ENCODE results near the gene EFCAB5. TPM values are rescaled to one million over a fixed set of nuclear protein-coding genes. Genes with fewer than 3 reads are reported as not detected.
"Not testable (repeated sequence)": the region's sequence is repeated elsewhere in the genome, so short reads cannot be mapped to it uniquely, and the experiment has no call there.

Gene EFCAB5
- 0.16 TPM in 1 of 2 replicates, not detected in the other for total RNA-seq (2014; rRNA removed; shearing (Covaris generic))

DNA sequence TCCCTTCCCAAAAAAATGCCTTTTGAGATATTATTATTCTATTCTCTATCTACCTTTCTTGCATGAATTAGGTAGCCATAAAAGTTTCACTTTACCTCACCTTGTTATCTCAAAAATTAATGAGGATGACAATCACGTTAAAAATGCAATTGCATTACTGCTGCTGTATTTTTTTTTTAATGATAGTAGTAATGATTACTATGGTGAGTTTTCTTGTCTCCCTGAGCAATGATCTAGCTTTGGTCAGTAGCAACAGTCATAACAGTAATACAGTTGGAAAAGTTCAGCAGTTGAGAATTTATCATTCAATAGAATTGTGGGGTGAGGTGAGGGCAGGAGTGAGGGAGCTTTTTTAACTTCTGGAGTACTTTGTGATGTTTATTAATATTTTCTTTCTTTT is at the start of gene EFCAB5:
Gene EFCAB5, plus strand, starts transcription at position 301 of the 400 bp plus-strand sequence. CDS start 163 bp downstream, outside the sequence.
- Histone ChIP-seq H3K27ac (no peak within 1 kb of the TSS), H3K4me3 (no peak within 1 kb of the TSS), H3K36me3 (no peaks in the 10 kb centered on the region), H3K27me3 (replicated peaks) (no peaks in the 10 kb centered on the region), H3K4me1 (replicated peaks) (no peaks in the 10 kb centered on the region), H3K9me3 (replicated peaks) (no peaks in the 10 kb centered on the region)
- no peak for DNase-seq (ENCODE audit: low read depth in 1 of 2, low spot score in 2 of 2)

DNA sequence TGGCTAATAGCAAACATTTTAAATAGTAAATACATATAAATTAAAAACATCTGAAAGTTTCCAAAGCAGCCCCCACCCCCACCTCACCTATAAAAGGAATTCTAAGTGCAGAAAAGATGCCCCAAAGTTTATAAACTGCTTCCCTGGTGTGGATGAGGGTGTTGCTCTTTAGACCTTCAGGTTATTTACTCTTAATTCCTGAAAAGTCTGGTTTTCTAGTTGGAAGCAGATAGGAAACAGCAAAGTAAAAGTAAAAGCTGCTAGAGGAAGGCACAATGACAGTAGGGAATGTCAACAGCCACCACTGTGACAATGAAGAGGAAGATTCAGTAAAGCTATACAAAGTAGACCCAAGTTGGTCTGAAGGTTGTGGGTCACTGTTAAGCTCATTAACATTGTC is 49.2 kb upstream of the EFCAB5 start:
- no peaks in the 10 kb centered on the region for H3K9me3 ChIP-seq (replicated peaks)
- peaks cover 5% of the 10 kb centered on the region; the same call in 1 of the 2 replicates for H3K4me1 ChIP-seq (replicated peaks)
- H3K27ac ChIP-seq, result no peak overlapping the region
- DNase-seq (ENCODE audit: low read depth in 1 of 2, low spot score in 2 of 2), result no peak
- H3K36me3 ChIP-seq, result peaks cover 15% of the 10 kb centered on the region
- H3K27me3 ChIP-seq (replicated peaks), result no peaks in the 10 kb centered on the region
- no peak overlapping the region for H3K4me3 ChIP-seq

DNA sequence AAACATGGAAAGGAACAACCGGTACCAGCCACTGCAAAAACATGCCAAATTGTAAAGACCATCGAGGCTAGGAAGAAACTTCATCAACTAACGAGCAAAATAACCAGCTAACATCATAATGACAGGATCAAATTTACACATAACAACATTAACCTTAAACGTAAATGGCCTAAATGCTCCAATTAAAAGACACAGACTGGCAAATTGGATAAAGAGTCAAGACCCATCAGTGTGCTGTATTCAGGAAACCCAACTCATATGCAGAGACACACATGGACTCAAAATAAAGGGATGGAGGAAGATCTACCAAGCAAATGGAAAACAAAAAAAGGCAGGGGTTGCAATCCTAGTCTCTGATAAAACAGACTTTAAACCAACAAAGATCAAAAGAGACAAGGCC is 44.3 kb upstream of the EFCAB5 start:
- DNase-seq (ENCODE audit: low read depth in 1 of 2, low spot score in 2 of 2); H3K27me3 ChIP-seq (replicated peaks); H3K27ac ChIP-seq; H3K36me3 ChIP-seq; H3K9me3 ChIP-seq (replicated peaks); H3K4me3 ChIP-seq; H3K4me1 ChIP-seq (replicated peaks): not testable (repeated sequence)

DNA sequence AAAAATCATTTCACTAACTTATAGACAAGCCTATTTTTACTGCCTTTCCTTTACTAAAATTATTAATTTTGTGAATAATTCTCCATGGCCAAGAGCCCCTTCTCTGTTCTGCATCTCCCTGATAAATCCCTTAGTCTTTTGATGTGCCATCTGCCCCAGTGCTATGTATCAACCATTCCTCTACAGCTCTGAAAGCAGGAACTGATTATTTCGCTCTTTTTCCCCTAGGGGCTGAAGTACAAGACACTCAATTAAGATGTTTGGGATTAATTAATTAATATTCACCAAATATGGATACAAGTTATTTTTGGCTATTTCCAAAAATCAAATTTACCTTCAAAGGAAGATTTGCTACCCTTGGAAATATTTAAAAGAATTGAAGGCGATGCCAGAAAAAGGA is 38.0 kb upstream of the EFCAB5 start:
- Histone ChIP-seq H3K27ac (no peak overlapping the region), H3K36me3 (peaks cover 5% of the 10 kb centered on the region), H3K9me3 (replicated peaks) (no peaks in the 10 kb centered on the region), H3K4me1 (replicated peaks) (no peaks in the 10 kb centered on the region), H3K4me3 (no peak overlapping the region), H3K27me3 (replicated peaks) (no peaks in the 10 kb centered on the region)
- no peak for DNase-seq (ENCODE audit: low read depth in 1 of 2, low spot score in 2 of 2)

DNA sequence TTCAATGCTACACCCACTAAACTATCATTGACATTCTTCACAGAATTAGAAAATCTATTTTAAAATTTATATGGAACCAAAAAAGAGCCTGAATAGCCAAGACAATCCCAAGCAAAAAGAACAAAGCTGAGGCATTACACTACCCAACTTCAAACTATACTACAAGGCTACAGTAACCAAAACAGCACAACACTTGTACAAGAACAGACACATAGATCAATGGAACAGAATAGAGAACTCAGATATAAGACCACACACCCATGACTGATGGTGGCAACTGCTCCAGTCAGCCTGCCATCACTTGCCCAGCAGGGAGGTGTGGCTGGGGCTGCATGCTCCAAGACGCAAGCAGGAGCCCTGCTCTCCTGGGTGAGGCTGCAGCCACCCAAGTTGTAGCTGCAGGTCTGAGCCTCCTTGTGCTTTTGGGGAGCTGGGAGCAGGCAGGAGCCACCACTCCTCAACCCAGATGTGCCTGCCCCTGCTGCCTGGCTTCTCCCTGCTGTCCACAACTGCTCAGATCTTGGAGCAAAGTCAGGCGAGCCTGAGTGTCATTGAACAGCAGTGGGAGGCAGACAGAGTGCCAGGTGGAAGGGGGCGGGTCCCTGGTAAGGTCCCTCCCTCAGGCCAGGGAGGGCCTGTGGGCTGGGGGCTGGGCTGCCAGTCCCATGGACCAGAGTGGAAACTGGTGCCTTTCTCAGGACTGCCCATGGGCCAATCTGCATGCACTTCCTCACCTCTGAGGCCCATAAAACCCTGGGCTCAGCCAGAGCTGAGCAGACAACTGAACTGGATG is 36.2 kb upstream of the EFCAB5 start:
- Histone ChIP-seq H3K4me1 (replicated peaks) (0 out of 2 replicates have a peak, but pooled peaks cover 6% of the 10 kb centered on the region), H3K27me3 (replicated peaks) (no peaks in the 10 kb centered on the region), H3K9me3 (replicated peaks) (no peaks in the 10 kb centered on the region), H3K4me3 (no peak overlapping the region), H3K36me3 (peaks cover 5% of the 10 kb centered on the region), H3K27ac (no peak overlapping the region)
- DNase-seq (ENCODE audit: low read depth in 1 of 2, low spot score in 2 of 2), result no peak

DNA sequence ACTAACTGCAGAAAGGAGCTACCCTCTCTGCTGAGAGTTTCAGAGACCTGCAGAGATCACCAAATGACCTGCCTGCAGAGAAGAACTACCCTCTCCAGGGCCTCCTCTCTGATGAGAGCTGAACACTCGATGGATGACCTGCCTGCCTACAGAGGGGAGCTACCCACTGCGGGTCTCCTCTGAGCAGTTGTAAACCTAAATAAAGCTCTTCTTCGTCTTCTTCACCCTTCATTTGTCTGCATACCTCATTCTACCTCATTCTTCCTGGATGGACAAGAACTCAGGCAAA is 35.6 kb upstream of the EFCAB5 start:
- Histone ChIP-seq H3K27me3 (replicated peaks) (no peaks in the 10 kb centered on the region), H3K4me3 (no peak overlapping the region), H3K4me1 (replicated peaks) (0 out of 2 replicates have a peak, but pooled peaks cover 6% of the 10 kb centered on the region), H3K36me3 (peaks cover 5% of the 10 kb centered on the region), H3K27ac (no peak overlapping the region), H3K9me3 (replicated peaks) (no peaks in the 10 kb centered on the region)
- no peak for DNase-seq (ENCODE audit: low read depth in 1 of 2, low spot score in 2 of 2)

DNA sequence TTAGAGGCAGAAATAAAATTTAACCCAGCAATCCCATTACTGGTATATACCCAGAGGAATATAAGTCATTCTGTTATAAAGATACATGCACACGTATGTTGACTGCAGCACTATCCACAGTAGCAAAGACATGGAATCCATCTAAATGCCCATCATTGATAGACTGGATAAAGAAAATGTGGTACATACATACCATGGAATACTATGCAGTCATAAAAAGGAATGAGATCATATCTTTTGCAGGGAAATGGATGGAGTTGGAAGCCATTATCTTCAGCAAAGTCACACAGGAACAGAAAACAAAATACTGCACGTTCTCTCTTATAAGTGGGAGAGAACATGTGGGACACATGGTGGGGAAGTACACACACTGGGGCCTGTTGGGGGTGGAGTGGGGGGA is 34.5 kb upstream of the EFCAB5 start:
- DNase-seq (ENCODE audit: low read depth in 1 of 2, low spot score in 2 of 2), result no peak
- Histone ChIP-seq H3K9me3 (replicated peaks) (no peaks in the 10 kb centered on the region), H3K4me1 (replicated peaks) (peaks cover 11% of the 10 kb centered on the region), H3K27ac (no peak overlapping the region), H3K27me3 (replicated peaks) (no peaks in the 10 kb centered on the region), H3K4me3 (no peak overlapping the region), H3K36me3 (peaks cover 5% of the 10 kb centered on the region)

DNA sequence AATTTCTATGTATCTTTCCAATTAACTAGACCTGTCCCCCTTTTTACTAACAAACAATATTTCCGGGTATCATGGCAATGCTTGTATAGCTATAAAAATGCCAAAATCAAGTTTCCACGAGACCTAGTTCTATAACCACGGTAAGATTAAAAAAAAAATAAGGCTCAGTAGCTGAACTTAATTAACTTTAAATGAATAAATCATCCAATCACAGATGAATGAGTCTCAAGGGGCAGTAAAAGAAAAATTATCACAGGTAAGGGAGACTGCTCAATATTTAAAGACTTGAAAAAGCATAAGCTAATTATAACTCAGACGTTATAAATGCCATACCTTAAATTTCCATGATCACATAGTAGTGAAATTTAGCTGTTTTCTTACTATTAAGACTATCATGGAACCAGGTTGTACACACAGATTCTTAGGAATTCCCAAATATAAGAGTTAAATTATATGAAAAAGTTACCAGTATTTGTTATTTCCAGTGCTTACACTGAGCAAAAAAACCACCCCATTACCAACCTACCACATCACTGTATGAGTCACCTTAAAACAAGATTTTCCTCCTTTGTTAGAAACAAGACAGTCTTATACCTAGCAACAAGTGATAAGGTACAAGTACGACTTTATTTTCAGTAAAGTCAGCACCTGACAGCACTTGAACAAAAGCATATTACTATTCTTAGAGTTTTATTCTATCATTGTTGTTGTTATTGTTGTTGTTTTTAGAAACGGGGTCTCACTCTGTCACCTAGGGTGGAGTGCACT is 32.0 kb upstream of the EFCAB5 start:
- DNase-seq (ENCODE audit: low read depth in 1 of 2, low spot score in 2 of 2), result no peak
- Histone ChIP-seq H3K4me1 (replicated peaks) (peaks cover 16% of the 10 kb centered on the region), H3K27ac (no peak overlapping the region), H3K4me3 (no peak overlapping the region), H3K9me3 (replicated peaks) (no peaks in the 10 kb centered on the region), H3K36me3 (peaks cover 5% of the 10 kb centered on the region), H3K27me3 (replicated peaks) (no peaks in the 10 kb centered on the region)

DNA sequence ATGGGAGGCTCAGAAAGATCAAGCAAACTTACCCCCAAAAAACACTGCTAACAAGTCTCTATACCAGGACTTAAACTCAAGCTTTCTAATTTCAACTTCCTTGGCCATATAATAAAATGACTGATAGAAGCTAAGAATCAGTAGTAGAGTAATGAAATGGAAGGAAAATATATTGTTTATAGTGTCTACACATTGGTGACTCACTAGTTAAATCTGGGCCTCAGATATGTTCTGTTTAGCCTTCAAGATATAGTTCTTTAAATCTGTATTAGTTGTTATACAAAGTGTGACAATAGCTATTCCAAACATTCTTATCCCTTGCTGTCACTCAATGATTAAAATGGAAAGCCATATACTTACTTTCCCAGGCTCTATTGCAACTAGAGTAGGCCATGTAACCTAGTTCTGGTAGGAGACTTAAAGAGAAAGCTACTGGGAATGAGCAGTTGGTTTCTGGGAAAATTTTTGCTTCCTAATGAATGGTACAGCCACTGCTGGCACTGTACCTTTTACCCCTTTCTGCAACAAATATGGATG is 29.7 kb upstream of the EFCAB5 start:
- Histone ChIP-seq H3K4me1 (replicated peaks) (peaks cover 16% of the 10 kb centered on the region), H3K27ac (peak overlapping the region; percentile 19; the same call in 1 of the 2 replicates), H3K27me3 (replicated peaks) (no peaks in the 10 kb centered on the region), H3K4me3 (no peak overlapping the region), H3K9me3 (replicated peaks) (no peaks in the 10 kb centered on the region), H3K36me3 (peaks cover 5% of the 10 kb centered on the region; the same call in 1 of the 2 replicates)
- no peak for DNase-seq (ENCODE audit: low read depth in 1 of 2, low spot score in 2 of 2)

DNA sequence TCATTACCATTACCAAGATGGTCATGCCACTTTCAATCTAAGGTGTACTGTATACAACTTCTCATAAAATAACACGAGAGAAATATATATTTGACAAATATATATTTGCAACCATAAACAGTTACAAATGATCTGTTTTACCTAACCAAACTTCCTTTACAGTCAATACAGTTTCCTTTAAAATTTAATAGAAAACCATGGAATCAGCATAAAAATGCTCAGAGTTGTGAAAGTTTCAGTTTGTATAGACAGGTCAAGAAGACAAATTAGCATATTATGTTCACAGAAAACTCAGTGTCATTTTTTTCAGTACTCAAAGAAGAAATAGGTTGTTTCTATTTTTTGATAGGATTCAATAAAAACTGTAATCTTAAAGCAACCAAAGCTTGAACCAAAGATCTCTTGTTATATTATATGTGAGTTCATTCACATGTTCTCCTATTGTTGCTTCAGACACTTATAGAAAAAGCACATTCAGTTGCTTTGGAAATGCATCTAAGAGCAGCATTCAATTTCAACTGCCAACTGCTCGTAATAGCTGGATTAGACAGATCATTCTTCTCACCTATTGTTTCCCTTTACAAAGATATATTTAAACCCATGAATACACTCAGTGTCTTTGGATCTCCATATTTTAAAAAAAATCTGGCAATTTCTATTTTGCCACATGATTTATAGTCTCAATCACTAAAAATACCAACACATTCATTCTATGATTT is 26.5 kb upstream of the EFCAB5 start:
- peaks cover 21% of the 10 kb centered on the region for H3K4me1 ChIP-seq (replicated peaks)
- no peaks in the 10 kb centered on the region for H3K27me3 ChIP-seq (replicated peaks)
- no peak overlapping the region for H3K27ac ChIP-seq
- H3K36me3 ChIP-seq, result peaks cover 5% of the 10 kb centered on the region
- no peaks in the 10 kb centered on the region for H3K9me3 ChIP-seq (replicated peaks)
- DNase-seq (ENCODE audit: low read depth in 1 of 2, low spot score in 2 of 2), result no peak
- no peak overlapping the region for H3K4me3 ChIP-seq

DNA sequence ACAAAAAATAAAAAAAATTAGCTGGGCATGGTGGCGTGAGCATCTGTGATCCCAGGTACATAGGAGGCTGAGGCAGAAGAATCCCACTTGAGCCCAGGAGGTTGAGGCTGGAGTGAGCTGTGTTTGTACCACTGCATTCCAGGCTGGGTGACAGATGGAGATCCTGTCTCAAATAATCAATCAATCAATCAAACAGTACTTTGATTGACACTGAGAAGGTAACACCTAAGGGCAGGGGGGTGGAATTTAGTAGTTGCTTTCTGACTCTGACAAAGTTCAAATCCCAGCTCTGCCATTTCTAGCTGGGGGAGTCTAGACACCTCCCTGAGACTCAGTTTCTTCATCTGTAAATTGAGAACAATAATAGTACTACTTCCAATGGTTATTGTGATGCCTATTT is 23.4 kb upstream of the EFCAB5 start:
- H3K4me3 ChIP-seq, result no peak overlapping the region
- peaks cover 13% of the 10 kb centered on the region for H3K4me1 ChIP-seq (replicated peaks)
- no peak for DNase-seq (ENCODE audit: low read depth in 1 of 2, low spot score in 2 of 2)
- no peak overlapping the region for H3K27ac ChIP-seq
- H3K9me3 ChIP-seq (replicated peaks), result no peaks in the 10 kb centered on the region
- no peaks in the 10 kb centered on the region for H3K27me3 ChIP-seq (replicated peaks)
- peaks cover 7% of the 10 kb centered on the region for H3K36me3 ChIP-seq

DNA sequence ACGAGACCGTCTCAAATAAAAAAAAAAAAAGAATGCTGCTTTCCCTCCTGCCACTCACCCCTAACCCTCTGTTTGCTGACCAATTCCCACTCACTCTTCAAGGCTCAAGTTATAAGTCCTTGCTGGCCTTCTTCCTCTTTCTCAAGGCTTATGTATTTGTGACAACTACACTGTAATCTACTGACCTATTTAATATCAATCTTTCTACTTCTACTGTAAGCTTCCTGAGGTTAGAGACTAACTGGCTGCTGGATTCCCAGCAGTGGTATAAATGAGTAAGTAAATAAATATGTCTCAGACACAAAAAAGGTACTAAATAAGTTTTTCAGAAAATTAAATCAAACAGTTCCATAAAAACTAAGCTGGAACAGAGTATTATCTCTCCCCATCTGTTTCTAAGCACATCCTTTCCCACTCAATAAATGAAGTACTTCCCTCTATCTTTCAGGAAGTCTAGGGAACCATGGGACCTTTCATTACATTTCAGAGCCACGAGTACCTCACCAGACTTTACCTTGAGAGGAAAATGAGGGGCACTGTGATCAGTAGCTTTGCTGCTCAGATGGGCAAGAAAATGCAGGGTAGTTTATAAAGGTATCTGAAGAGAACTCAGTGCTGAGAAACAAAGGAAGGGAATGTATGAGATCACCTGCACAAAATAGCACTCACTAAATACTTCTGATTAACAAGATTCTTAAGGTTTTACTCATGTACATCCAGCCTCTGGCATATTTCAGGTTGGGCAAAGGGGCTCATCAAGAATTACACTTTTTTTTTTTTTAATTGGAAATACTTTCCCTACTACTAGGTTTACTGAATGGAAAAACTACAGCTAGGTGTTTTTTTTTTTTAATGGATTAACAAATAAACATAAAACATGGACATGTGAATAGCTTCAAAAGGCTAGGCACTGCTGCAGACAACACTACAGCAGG is 22.2 kb upstream of the EFCAB5 start:
- Histone ChIP-seq H3K9me3 (replicated peaks) (no peaks in the 10 kb centered on the region), H3K4me1 (replicated peaks) (peaks cover 13% of the 10 kb centered on the region), H3K27me3 (replicated peaks) (no peaks in the 10 kb centered on the region), H3K4me3 (no peak overlapping the region), H3K27ac (peak overlapping the region; percentile 74), H3K36me3 (peaks cover 7% of the 10 kb centered on the region)
- DNase-seq (ENCODE audit: low read depth in 1 of 2, low spot score in 2 of 2), result peak in 1 of 2 experiments; percentile 39

DNA sequence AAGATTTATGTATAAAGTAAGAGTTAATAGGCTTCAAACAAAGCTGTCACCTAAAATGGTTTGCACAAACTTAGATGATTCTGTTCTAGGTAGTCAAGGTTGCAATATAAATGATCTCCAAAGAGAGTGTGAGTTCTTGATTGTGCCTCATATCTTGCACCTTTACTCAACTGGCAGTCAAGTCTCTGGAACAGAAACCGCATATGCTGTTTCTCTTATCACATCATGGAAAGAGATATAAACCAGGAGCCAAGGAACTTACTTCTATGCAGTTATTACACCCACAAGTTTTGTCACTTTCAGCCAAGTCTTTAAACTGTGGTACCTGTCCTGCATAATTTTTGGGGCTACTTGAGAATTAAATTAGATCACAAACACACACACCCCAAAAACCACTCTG is 16.6 kb upstream of the EFCAB5 start:
- Histone ChIP-seq H3K4me1 (replicated peaks) (peaks cover 17% of the 10 kb centered on the region), H3K36me3 (peaks cover 20% of the 10 kb centered on the region), H3K9me3 (replicated peaks) (no peaks in the 10 kb centered on the region), H3K27me3 (replicated peaks) (no peaks in the 10 kb centered on the region), H3K4me3 (no peak overlapping the region), H3K27ac (no peak overlapping the region)
- DNase-seq (ENCODE audit: low read depth in 1 of 2, low spot score in 2 of 2), result no peak

Measured in SJSA1 (cell line).